Ovary (tissue), 3 donors: ENCODE data around the gene PEX10.

Experiments used
- POLR2A ChIP-seq: fragments of 450-650 bp; IDR thresholded peaks from one replicate; pipeline ENCODE4 v1.6.1; 2017; ENCODE audit warnings: antibody characterized with exemption, mild to moderate bottlenecking, moderate library complexity
- TF ChIP-seq, protein P1 (sequence below), 3 donors: fragments of 450-650 bp in 2 of 3; fragments of 200-600 bp in 1 of 3; IDR thresholded peaks; one replicate each; pipeline versions ENCODE4 v1.5.1 to v1.8.0; 2016 to 2022; ENCODE audit warnings: antibody characterized with exemption in 3 of 3, mild to moderate bottlenecking in 1 of 3
- donor health status: DM: no; HTN: no; CAD: no.

DNA sequence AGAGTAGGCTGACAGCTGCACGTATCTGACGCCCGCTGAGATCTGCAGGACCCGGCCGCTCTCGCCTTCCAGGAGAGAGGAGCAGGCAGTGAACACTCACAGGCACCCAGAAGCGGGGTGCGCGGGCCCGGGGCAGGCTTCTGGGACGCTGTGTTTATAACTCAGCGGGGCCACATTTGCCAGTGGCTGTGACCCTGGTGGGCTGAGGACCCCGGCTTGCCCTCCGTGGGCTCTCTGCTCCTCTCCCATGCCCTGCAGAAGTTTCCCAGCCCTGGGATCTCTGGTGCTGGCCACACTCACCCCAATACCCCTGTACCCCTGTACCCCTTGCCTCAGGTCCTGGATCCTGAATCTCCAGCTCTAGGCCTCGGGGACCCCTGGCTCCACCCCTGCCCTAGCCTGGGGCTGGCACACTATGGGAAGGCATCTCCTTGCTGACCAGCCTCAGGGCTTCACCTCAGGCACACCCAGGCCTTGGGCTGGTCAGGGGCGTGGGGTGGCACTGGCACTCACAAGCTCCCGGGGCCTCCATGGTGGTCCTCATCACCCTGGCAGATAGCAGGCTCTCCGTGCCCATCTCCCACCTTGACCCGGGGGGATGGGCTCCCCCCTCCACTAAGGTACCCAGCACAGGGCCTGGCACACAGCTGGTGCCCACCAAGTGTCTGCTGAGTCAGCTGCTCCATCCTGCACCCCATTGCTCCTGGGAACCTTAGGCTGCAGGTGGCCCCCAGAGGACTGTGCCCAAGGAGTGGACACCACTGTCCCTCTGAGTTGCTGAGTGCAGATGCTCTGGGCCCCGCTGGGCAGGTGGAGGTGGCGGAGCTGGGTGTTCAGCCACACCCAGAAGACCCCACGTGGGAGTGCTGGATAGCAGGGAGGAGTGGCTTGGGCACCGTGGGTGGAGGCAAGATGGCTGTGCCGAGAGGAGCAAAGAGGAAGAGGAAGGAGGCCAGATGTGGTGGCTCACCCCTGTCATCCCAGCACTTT lies 53.4 kb downstream of the PEX10 start:
- TF ChIP-seq, protein P1, sequence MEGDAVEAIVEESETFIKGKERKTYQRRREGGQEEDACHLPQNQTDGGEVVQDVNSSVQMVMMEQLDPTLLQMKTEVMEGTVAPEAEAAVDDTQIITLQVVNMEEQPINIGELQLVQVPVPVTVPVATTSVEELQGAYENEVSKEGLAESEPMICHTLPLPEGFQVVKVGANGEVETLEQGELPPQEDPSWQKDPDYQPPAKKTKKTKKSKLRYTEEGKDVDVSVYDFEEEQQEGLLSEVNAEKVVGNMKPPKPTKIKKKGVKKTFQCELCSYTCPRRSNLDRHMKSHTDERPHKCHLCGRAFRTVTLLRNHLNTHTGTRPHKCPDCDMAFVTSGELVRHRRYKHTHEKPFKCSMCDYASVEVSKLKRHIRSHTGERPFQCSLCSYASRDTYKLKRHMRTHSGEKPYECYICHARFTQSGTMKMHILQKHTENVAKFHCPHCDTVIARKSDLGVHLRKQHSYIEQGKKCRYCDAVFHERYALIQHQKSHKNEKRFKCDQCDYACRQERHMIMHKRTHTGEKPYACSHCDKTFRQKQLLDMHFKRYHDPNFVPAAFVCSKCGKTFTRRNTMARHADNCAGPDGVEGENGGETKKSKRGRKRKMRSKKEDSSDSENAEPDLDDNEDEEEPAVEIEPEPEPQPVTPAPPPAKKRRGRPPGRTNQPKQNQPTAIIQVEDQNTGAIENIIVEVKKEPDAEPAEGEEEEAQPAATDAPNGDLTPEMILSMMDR (IDR thresholded peaks at IDR 0.05): no peak
- TF ChIP-seq POLR2A: no peak
